ENCODE measurements around the gene IFNL1.

Gene IFNL1

DNA sequence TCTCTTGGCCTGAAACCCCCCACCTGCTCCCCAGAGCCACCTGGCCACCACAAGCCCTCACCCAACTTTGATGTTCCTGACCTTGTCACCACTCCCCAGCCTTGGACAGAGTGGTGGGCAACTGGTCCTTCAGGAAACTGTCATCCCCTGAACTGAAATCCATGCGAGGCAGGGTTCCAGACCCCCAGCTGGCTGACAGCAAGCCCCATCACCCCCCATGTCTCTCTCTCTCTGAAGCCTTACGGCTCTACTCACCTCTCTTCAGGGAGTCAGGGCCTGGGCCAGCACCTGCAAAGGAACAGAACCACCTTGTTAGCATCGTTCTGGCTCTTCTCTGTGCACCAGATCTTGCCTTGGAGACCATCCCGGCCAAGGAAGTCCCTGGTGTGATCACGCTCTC lies 21.9 kb downstream of the IFNL1 start:
- TF ChIP-seq, protein P1, sequence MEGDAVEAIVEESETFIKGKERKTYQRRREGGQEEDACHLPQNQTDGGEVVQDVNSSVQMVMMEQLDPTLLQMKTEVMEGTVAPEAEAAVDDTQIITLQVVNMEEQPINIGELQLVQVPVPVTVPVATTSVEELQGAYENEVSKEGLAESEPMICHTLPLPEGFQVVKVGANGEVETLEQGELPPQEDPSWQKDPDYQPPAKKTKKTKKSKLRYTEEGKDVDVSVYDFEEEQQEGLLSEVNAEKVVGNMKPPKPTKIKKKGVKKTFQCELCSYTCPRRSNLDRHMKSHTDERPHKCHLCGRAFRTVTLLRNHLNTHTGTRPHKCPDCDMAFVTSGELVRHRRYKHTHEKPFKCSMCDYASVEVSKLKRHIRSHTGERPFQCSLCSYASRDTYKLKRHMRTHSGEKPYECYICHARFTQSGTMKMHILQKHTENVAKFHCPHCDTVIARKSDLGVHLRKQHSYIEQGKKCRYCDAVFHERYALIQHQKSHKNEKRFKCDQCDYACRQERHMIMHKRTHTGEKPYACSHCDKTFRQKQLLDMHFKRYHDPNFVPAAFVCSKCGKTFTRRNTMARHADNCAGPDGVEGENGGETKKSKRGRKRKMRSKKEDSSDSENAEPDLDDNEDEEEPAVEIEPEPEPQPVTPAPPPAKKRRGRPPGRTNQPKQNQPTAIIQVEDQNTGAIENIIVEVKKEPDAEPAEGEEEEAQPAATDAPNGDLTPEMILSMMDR (IDR thresholded peaks at IDR 0.05; ENCODE audit: insufficient read depth, low read length, poor library complexity, severe bottlenecking): no peak
- no peak overlapping the region for H3K4me3 ChIP-seq (replicated peaks; ENCODE audit: low read depth, low read length)
- no peaks in the 10 kb centered on the region for H3K27me3 ChIP-seq (replicated peaks; ENCODE audit: control insufficient read depth, insufficient read depth, low read length)
- DNase-seq (ENCODE audit: extremely low read depth, insufficient read length): no peak
- H3K36me3 ChIP-seq (ENCODE audit: control insufficient read depth, insufficient read depth, low read length): no peaks in the 10 kb centered on the region

GRCh38 chr19:39318690-39319089 lies 22.5 kb downstream of the IFNL1 start:
- no peak for DNase-seq (ENCODE audit: extremely low read depth, insufficient read length)
- no peaks in the 10 kb centered on the region for H3K36me3 ChIP-seq (ENCODE audit: control insufficient read depth, insufficient read depth, low read length)
- TF ChIP-seq, protein P1 (IDR thresholded peaks at IDR 0.05; ENCODE audit: insufficient read depth, low read length, poor library complexity, severe bottlenecking): no peak
- H3K27me3 ChIP-seq (replicated peaks; ENCODE audit: control insufficient read depth, insufficient read depth, low read length): no peaks in the 10 kb centered on the region
- H3K4me3 ChIP-seq (replicated peaks; ENCODE audit: low read depth, low read length): no peak overlapping the region

- DNase-seq (ENCODE audit: extremely low read depth, insufficient read length): no peak
- no peak overlapping the region for H3K4me3 ChIP-seq (replicated peaks; ENCODE audit: low read depth, low read length)
- H3K36me3 ChIP-seq (ENCODE audit: control insufficient read depth, insufficient read depth, low read length): no peaks in the 10 kb centered on the region
- H3K27me3 ChIP-seq (replicated peaks; ENCODE audit: control insufficient read depth, insufficient read depth, low read length): no peaks in the 10 kb centered on the region
- TF ChIP-seq, protein P1 (IDR thresholded peaks at IDR 0.05; ENCODE audit: insufficient read depth, low read length, poor library complexity, severe bottlenecking): no peak
Measured at GRCh38 chr19:39319098-39319891, 23.1 kb downstream of the IFNL1 start.

DNA sequence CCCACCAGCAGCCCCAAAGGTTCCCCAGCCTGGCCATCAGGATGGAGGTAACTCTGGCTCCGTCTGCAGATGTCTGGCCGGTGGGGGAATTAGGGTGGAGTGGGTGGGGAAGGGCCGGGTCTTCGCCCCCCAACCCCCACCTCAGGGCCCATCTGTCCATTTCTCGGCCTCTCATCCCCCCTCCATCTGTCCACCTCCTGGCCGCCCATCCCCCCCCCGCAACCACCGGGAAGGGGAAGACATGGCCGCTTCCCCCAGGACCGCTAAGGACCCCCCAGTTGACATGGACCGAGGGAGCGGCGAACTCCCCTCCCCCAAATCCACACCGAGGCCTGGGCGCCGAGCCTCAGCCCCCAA lies 23.7 kb downstream of the IFNL1 start:
- no peak overlapping the region for H3K4me3 ChIP-seq (replicated peaks; ENCODE audit: low read depth, low read length)
- TF ChIP-seq, protein P1 (IDR thresholded peaks at IDR 0.05; ENCODE audit: insufficient read depth, low read length, poor library complexity, severe bottlenecking): no peak
- H3K36me3 ChIP-seq (ENCODE audit: control insufficient read depth, insufficient read depth, low read length): no peaks in the 10 kb centered on the region
- no peaks in the 10 kb centered on the region for H3K27me3 ChIP-seq (replicated peaks; ENCODE audit: control insufficient read depth, insufficient read depth, low read length)
- DNase-seq (ENCODE audit: extremely low read depth, insufficient read length): no peak

DNA sequence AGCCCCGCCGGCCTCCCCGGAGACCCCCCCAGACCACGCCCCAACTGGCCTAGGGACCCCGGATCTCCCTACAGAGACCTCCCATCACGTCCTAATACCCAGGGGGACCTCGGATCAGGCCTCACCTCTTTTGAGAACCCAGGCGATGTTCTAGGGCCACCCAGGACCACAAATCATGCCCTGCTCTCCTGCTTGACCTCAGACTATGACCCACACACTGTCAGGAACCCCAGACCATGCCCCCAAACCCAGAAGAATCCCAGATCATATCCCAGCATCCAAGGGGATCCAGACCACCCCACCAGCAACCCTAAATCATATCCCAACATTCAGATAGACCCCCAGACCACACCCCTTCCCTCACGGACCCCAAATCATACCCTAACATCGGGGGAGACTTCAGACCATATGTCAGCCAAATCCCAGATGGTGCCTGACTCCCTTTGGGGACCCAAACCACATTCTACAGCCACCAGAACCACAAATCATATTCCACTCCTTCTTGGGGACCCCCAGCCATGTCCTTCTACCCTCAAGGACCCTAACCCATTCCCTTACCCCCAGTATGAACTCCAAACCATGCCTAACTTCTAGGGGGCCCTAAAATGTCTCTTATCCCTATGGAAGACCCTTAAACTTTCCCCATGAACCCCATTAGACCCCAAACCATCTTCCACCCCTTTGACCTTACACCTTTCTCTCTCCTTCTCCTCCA lies 25.1 kb downstream of the IFNL1 start:
- Histone ChIP-seq H3K36me3 (ENCODE audit: control insufficient read depth, insufficient read depth, low read length) (no peaks in the 10 kb centered on the region), H3K27me3 (replicated peaks; ENCODE audit: control insufficient read depth, insufficient read depth, low read length) (no peaks in the 10 kb centered on the region), H3K4me3 (replicated peaks; ENCODE audit: low read depth, low read length) (no peak overlapping the region)
- no peak for DNase-seq (ENCODE audit: extremely low read depth, insufficient read length)
- TF ChIP-seq, protein P1 (IDR thresholded peaks at IDR 0.05; ENCODE audit: insufficient read depth, low read length, poor library complexity, severe bottlenecking): no peak
